GM23248 (cell line): ENCODE results near the gene HS3ST2. TPM values are rescaled to one million over a fixed set of nuclear protein-coding genes. Genes with fewer than 3 reads are reported as not detected.

Experiments used
- DNase-seq: peaks from one replicate; pipeline ENCODE4 v3.0.0-alpha.2; 2015
- H2AFZ ChIP-seq: fragments of 200-600 bp; sonication (generic); 2 replicates; pipeline ENCODE4 v1.6.1; 2016; ENCODE audit warnings: antibody characterized with exemption
- H3F3A ChIP-seq: fragments of 200-600 bp; sonication (generic); 2 replicates; pipeline ENCODE4 v1.6.1; 2016; ENCODE audit warnings: mild to moderate bottlenecking, antibody characterized with exemption, mixed run types; ENCODE audit not compliant: insufficient read depth
- H3K27ac ChIP-seq: fragments of 200-600 bp; sonication (generic); 2 replicates; pipeline ENCODE4 v1.5.1; 2016; ENCODE audit warnings: mild to moderate bottlenecking
- H3K27me3 ChIP-seq: fragments of 200-600 bp; sonication (generic); replicated peaks from 2 replicates; pipeline ENCODE4 v1.6.1; 2016; ENCODE audit warnings: mild to moderate bottlenecking; ENCODE audit not compliant: insufficient read depth
- H3K36me3 ChIP-seq: fragments of 200-600 bp; sonication (generic); 2 replicates; pipeline ENCODE4 v1.6.1; 2016; ENCODE audit warnings: low read depth, mild to moderate bottlenecking
- H3K4me1 ChIP-seq: fragments of 200-600 bp; sonication (generic); 2 replicates; pipeline ENCODE4 v1.6.1; 2016; ENCODE audit warnings: mild to moderate bottlenecking; ENCODE audit not compliant: insufficient read depth
- H3K4me2 ChIP-seq: fragments of 200-600 bp; sonication (generic); one replicate; pipeline ENCODE4 v1.6.1; 2016; ENCODE audit warnings: mild to moderate bottlenecking; ENCODE audit not compliant: unreplicated experiment
- H3K4me3 ChIP-seq: fragments of 200-600 bp; sonication (generic); 2 replicates; pipeline ENCODE4 v1.5.1; 2016; ENCODE audit warnings: mild to moderate bottlenecking
- H3K79me2 ChIP-seq: fragments of 200-600 bp; sonication (generic); 2 replicates; pipeline ENCODE4 v1.6.1; 2016; ENCODE audit warnings: mild to moderate bottlenecking; ENCODE audit not compliant: insufficient read depth
- H3K9ac ChIP-seq: fragments of 200-600 bp; sonication (generic); 2 replicates; pipeline ENCODE4 v1.6.1; 2016; ENCODE audit warnings: mild to moderate bottlenecking
- H3K9me2 ChIP-seq: fragments of 200-600 bp; sonication (generic); 2 replicates; pipeline ENCODE4 v1.6.1; 2016; ENCODE audit warnings: mixed run types, mild to moderate bottlenecking, moderate library complexity; ENCODE audit not compliant: insufficient read depth
- H3K9me3 ChIP-seq: fragments of 200-600 bp; sonication (generic); one replicate; pipeline ENCODE4 v1.6.1; 2017; ENCODE audit warnings: low read depth
- H4K20me1 ChIP-seq: fragments of 200-600 bp; sonication (generic); 2 replicates; pipeline ENCODE4 v1.6.0; 2016; ENCODE audit not compliant: insufficient read depth
- EZH2 ChIP-seq: fragments of 200-600 bp; sonication (generic); IDR thresholded peaks from 2 replicates; pipeline ENCODE4 v1.6.1; 2018; ENCODE audit warnings: antibody characterized with exemption, mild to moderate bottlenecking; ENCODE audit not compliant: insufficient read depth, poor library complexity, severe bottlenecking
- EZH2phosphoT487 ChIP-seq: fragments of 200-600 bp; sonication (generic); IDR thresholded peaks from 2 replicates; pipeline ENCODE4 v1.6.1; 2018; ENCODE audit warnings: antibody characterized with exemption, moderate library complexity, mild to moderate bottlenecking, low read depth; ENCODE audit not compliant: insufficient read depth
- WGBS, 2 experiments: methylation state at CpG; one replicate each; pipeline ENCODE4 v1.1.6; 2015 to 2017; ENCODE audit warnings: low lambda C conversion rate in 2 of 2, low coverage in 1 of 2; ENCODE audit errors: missing lambda C conversion rate in 2 of 2; 5-methylcytosine and 5-hydroxymethylcytosine counted together
- in situ Hi-C: fragments of 300-500 bp; cut with MboI; formaldehyde crosslinking; loops from 2 replicates; pipeline ENCODE4 v1.15.0; 2020
- polyA plus RNA-seq: library from polyadenylated mRNA; unstranded; fragments of >200 nt; fragmentation: Nextera tagmentation; extraction: Ambion mirVana; gene quantifications from 2 replicates; pipeline ENCODE4 v1.2.1, GENCODE V29; 2016
- total RNA-seq: library from RNA; depleted of rRNA; stranded (reverse); fragments of >200 nt; shearing (Covaris generic); gene quantifications from 2 replicates; pipeline ENCODE4 v1.2.3, GENCODE V29; 2014

The HS3ST2 gene
- total and polyA plus RNA-seq, 2 experiments from 2014 or later: not detected

- Histone ChIP-seq H3F3A (peaks cover 34% of the 10 kb centered on the region), H3K4me2 (peak overlapping the region; percentile 47), H3K79me2 (no peaks in the 10 kb centered on the region), H3K9me2 (no peaks in the 10 kb centered on the region), H3K27me3 (0 out of 2 replicates have a peak, but pooled peaks cover 2% of the 10 kb centered on the region), H4K20me1 (no peaks in the 10 kb centered on the region), H3K4me3 (no peak overlapping the region), H3K9ac (no peak overlapping the region), H3K4me1 (peaks cover 32% of the 10 kb centered on the region), H2AFZ (no peak overlapping the region), H3K9me3 (no peaks in the 10 kb centered on the region), H3K27ac (peak overlapping the region; percentile 68), H3K36me3 (no peaks in the 10 kb centered on the region)
- in situ Hi-C loops: loop anchor here (10.0 kb wide), 1 partner anchor 57 kb away; no protein-coding TSS in a partner anchor
- 3% methylated on average over 10 of the region's 10 CpGs for WGBS, 2 experiments
- TF ChIP-seq EZH2 (no peak), EZH2phosphoT487 (peak; percentile 54; the same call in 1 of the 2 replicates)
- DNase-seq: peak; percentile 91
Observed at GRCh38 chr16:22787466-22788192, 26.3 kb upstream of the HS3ST2 start.

GRCh38 chr16:22788193-22788530 lies 25.8 kb upstream of the HS3ST2 start:
- H3K36me3 ChIP-seq: no peaks in the 10 kb centered on the region
- peaks cover 32% of the 10 kb centered on the region for H3K4me1 ChIP-seq
- peak overlapping the region; percentile 68 for H3K27ac ChIP-seq
- H3K9ac ChIP-seq: no peak overlapping the region
- no peaks in the 10 kb centered on the region for H3K79me2 ChIP-seq
- peaks cover 34% of the 10 kb centered on the region for H3F3A ChIP-seq
- H3K9me2 ChIP-seq: no peaks in the 10 kb centered on the region
- no peaks in the 10 kb centered on the region for H4K20me1 ChIP-seq
- H3K4me3 ChIP-seq: no peak overlapping the region
- H3K4me2 ChIP-seq: peak overlapping the region; percentile 35
- no peak overlapping the region for H2AFZ ChIP-seq
- H3K27me3 ChIP-seq: no peaks in the 10 kb centered on the region
- in situ Hi-C loops: loop anchor here (10.0 kb wide), 1 partner anchor 57 kb away; no protein-coding TSS in a partner anchor
- H3K9me3 ChIP-seq: no peaks in the 10 kb centered on the region
- 1 to 2% methylated on average over 3 of the region's 3 CpGs for WGBS, 2 experiments
- no peak for DNase-seq
- TF ChIP-seq EZH2: no peak
- no peak for TF ChIP-seq EZH2phosphoT487

GRCh38 chr16:22789281-22789945 lies 24.5 kb upstream of the HS3ST2 start:
- H3K27ac ChIP-seq: no peak overlapping the region
- no peaks in the 10 kb centered on the region for H3K27me3 ChIP-seq
- H3K4me2 ChIP-seq: no peak overlapping the region
- peak; percentile 43 for DNase-seq
- 65 to 69% methylated on average over 9 of the region's 9 CpGs for WGBS, 2 experiments
- no peak overlapping the region for H3K9ac ChIP-seq
- H4K20me1 ChIP-seq: no peaks in the 10 kb centered on the region
- TF ChIP-seq EZH2phosphoT487: no peak
- TF ChIP-seq EZH2: no peak
- no peak overlapping the region for H2AFZ ChIP-seq
- peaks cover 32% of the 10 kb centered on the region for H3K4me1 ChIP-seq
- H3F3A ChIP-seq: peaks cover 34% of the 10 kb centered on the region
- H3K4me3 ChIP-seq: no peak overlapping the region
- H3K36me3 ChIP-seq: no peaks in the 10 kb centered on the region
- no peaks in the 10 kb centered on the region for H3K9me3 ChIP-seq
- H3K79me2 ChIP-seq: no peaks in the 10 kb centered on the region
- no peaks in the 10 kb centered on the region for H3K9me2 ChIP-seq
- in situ Hi-C loops: loop anchor here (10.0 kb wide), 1 partner anchor 55 kb away; no protein-coding TSS in a partner anchor

GRCh38 chr16:22797551-22797950 lies 16.4 kb upstream of the HS3ST2 start:
- no peaks in the 10 kb centered on the region for H3K79me2 ChIP-seq
- H3K4me2 ChIP-seq: no peak overlapping the region
- no peak overlapping the region for H3K9ac ChIP-seq
- H3K9me3 ChIP-seq: no peaks in the 10 kb centered on the region
- H3K27me3 ChIP-seq: no peaks in the 10 kb centered on the region
- H4K20me1 ChIP-seq: no peaks in the 10 kb centered on the region
- H3F3A ChIP-seq: no peaks in the 10 kb centered on the region
- in situ Hi-C loops: no loop called here
- 83 to 87% methylated on average over 2 of the region's 2 CpGs for WGBS, 2 experiments
- DNase-seq: no peak
- H2AFZ ChIP-seq: no peak overlapping the region
- H3K27ac ChIP-seq: no peak overlapping the region
- H3K9me2 ChIP-seq: no peaks in the 10 kb centered on the region
- no peak overlapping the region for H3K4me3 ChIP-seq
- H3K4me1 ChIP-seq: no peaks in the 10 kb centered on the region
- no peak for TF ChIP-seq EZH2phosphoT487
- TF ChIP-seq EZH2: no peak
- no peaks in the 10 kb centered on the region for H3K36me3 ChIP-seq
